T-helper 2 cell (primary cell): ENCODE data around the gene PSD4.
A peak's percentile ranks its signal among the peaks of the same experiment; 100 is the strongest.

Experiments
- DNase-seq, 5 experiments: peaks; one replicate each; pipeline versions ENCODE4 v3.0.0 to v3.0.0-alpha.2; 2012 to 2022

PSD4 gene

GRCh38 chr2:113240150-113240914, 66.6 kb downstream of the PSD4 start:
- DNase-seq = no peak

GRCh38 chr2:113240915-113241911, 67.4 kb downstream of the PSD4 start:
- DNase-seq = peak in 1 of 5 experiments; percentile 22

- no peak for DNase-seq
These were observed 68.6 kb downstream of the PSD4 start for GRCh38 chr2:113242327-113242726.

- DNase-seq = no peak
These were observed 71.5 kb downstream of the PSD4 start for GRCh38 chr2:113245276-113245711.

- no peak for DNase-seq
These were observed 72.8 kb downstream of the PSD4 start for GRCh38 chr2:113246606-113247005.

- peak; percentile 50 to 72 (median 61) for DNase-seq
These were observed 75.4 kb downstream of the PSD4 start for GRCh38 chr2:113248997-113249770.

GRCh38 chr2:113251118-113251517, 77.3 kb downstream of the PSD4 start:
- peak in 2 of 5 experiments; percentile 35 to 78 for DNase-seq

- no peak for DNase-seq
These were observed 78.3 kb downstream of the PSD4 start for GRCh38 chr2:113252047-113252590.

- no peak for DNase-seq
These were observed 79.7 kb downstream of the PSD4 start for GRCh38 chr2:113253453-113253852.

GRCh38 chr2:113255140-113256070, 81.6 kb downstream of the PSD4 start:
- peak in 1 of 5 experiments; percentile 49 for DNase-seq

GRCh38 chr2:113257516-113258264, 83.9 kb downstream of the PSD4 start:
- DNase-seq = no peak

- no peak for DNase-seq
These were observed 84.8 kb downstream of the PSD4 start for GRCh38 chr2:113258471-113259147.
